Stimulated activated CD8-positive, alpha-beta memory T cell treated with anti-CD3 and anti-CD28 coated beads, Interleukin-12 subunit alpha, Interleukin-12 subunit beta, amount 100 ng/mL, for 1 hour (primary cell): Measurements from ENCODE around the gene PEX6.
"Not testable (repeated sequence)": the region's sequence is repeated elsewhere in the genome, so short reads cannot be mapped to it uniquely, and the experiment has no call there.

Experiments used
- DNase-seq: peaks from one replicate; pipeline ENCODE4 v3.0.0-alpha.2; 2020; ENCODE audit warnings: low read depth

PEX6 gene

DNA sequence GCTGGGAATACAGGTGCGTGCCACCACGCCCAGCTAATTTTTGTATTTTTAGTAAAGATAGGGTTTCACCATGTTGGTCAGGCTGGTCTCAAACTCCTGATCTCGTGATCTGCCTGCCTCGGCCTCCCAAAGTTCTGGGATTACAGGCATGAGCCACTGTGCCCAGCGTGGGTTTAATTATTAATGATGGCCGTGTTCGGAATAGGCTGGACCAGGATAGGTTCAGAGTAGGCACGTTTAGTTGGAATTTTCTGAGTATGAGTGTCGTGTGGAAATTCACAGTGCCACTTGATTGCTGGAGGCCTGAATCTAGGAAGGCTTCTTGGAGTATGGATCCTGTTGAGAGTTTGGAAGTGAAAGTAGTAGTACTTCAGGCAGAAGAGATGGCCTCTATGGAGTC is 19.2 kb upstream of the PEX6 start:
- not testable (repeated sequence) for DNase-seq

DNA sequence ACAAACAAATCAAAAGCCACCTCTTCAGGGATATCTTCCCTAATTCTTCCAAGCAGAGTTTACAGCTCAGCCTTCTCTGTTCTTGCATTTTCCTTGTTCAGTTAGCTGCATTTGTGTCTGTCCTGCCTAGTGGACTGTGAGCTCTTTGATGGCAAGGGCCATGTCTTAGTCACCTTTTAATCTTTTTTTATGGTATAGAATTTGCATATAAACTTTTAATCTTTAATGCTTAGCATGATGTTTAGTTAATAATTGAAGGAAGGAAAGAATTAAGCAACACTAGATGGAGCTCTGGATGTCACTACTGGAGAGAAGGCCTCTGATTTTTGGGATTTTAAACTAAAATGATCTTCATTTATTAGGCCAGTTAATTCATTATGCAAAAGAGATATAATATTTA is 17.5 kb upstream of the PEX6 start:
- no peak for DNase-seq

DNA sequence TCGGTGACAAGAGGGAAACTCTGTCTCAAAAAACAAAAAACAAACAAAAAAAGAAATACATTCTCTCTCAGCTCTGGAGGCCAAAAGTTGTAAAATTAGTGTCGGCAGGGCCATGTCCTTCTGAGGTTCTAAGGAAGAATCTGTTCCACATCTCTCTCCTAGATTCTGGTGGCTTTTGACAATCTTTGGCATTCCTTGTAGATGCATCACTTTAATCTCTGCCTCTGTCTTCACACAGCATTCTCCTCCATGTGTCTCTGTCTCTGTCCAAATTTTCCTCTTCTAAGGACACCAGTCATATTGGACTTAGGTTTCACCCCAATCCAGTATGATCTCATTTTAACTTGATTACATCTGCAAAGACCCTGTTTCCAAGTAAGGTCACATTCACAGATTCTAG is 14.5 kb upstream of the PEX6 start:
- DNase-seq, result no peak

DNA sequence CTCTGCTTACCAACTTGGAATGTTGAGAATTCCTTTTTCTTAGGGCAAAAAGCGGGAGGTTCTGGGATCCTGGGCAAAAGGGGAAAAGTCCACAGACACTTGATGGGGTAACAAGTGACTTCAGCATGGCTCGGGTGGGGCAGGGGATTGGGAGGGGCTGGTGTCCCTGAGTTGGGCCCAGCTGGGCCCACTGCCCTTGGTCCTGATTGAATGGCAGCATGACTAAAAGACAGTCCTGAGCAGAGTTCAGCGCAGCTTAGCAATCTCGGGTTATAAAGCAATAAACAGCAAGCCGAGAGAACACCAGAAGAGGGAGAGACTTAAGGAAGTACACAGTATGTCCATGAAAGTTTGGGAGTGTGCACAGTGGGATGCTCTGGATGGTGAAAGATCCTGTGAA is 10.9 kb upstream of the PEX6 start:
- DNase-seq, result no peak

DNA sequence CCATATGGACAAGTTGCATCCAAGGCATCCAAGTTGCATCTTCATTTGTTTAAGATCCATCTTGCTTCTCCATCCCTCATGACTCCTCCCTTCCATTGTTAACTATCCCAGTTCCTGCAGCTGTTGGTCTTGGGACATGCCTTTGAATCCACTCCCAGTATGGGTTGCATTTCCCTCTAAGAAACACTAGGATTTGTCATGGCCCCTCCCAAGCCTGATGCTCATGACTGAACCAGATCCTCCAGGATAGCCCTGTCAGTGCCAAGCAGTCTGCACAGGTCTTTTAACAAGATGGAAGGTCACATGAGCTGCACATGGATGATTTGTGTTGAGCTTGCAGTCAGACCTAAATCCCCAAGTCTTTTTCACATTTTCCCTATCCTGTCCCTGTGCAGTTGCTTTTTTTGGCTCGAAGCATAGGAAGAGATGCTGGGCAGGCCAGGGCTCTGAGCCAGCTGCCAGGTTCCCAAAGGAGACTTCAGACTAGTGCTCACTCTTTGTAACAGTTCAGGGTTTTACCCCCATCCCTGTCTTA is 9.6 kb upstream of the PEX6 start:
- DNase-seq, result no peak

DNA sequence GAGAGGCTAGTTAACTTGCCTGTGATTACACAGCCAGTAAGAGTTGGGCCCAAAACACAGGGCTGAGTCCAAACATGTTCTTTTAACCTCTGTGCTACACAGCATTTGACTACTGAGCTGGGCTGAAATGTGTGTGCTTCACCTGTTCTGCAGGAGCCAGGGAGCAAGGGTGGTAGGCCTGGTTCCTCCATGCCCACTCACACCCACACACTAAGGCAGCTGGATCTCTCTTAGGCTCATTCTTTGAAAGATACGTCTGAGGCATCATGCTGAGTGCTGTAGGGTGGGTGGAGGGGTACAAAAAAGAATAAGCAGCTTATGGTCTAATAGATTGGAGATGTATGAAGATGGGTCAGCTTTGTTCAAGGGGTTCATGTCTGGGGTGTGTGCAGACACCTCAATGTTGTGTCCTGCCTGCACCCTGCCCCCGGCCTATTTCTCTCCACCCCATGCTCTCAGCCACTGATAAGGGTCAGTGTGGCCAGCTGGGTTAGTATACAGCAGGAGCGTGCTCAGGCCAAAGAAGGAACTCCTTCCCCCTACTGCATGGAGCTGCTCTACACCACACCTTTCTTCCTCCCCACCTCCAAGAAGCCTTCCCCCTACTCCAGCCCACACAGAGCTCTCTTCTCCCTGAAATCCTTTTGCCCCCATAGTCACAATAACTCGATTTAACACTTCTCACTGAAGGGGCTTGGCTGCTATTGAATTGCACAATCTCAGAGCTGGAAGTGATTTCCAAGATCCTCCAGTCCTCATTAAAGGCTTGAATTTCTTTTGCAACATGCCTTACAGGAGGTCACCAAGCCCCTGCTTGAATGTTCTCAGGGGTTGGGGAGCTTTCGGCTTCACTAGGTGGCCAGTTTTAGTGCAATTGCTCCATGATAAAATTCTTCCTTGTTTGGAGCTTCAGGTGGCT is 8.8 kb upstream of the PEX6 start:
- DNase-seq, result no peak

DNA sequence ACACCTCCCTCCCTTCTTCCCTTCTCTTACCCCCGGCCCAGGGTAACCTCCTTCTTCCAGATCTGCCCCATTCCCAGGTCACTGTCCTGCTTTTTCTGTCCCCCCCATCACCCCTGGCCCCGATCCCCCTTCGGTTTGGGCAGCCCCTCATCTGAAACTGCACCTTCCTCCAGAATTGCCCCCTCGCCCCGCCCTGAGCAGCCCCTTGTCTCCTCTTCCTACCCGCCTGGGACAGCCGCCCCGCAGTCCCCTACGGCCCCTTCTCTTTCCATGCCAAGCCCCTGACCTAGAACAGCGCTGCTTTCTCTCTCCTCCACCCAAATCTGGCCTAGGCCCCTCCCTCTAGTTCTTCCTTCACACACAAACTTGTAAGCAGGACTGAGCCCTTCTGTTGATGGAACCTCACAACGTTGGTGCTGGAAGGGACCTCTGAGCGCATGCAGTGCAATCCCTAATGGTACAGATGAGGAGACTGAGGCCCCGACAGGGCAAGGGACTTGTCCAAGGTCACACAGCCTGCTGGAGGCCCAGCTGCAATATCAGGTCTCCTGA is 6.0 kb upstream of the PEX6 start:
- DNase-seq, result no peak

DNA sequence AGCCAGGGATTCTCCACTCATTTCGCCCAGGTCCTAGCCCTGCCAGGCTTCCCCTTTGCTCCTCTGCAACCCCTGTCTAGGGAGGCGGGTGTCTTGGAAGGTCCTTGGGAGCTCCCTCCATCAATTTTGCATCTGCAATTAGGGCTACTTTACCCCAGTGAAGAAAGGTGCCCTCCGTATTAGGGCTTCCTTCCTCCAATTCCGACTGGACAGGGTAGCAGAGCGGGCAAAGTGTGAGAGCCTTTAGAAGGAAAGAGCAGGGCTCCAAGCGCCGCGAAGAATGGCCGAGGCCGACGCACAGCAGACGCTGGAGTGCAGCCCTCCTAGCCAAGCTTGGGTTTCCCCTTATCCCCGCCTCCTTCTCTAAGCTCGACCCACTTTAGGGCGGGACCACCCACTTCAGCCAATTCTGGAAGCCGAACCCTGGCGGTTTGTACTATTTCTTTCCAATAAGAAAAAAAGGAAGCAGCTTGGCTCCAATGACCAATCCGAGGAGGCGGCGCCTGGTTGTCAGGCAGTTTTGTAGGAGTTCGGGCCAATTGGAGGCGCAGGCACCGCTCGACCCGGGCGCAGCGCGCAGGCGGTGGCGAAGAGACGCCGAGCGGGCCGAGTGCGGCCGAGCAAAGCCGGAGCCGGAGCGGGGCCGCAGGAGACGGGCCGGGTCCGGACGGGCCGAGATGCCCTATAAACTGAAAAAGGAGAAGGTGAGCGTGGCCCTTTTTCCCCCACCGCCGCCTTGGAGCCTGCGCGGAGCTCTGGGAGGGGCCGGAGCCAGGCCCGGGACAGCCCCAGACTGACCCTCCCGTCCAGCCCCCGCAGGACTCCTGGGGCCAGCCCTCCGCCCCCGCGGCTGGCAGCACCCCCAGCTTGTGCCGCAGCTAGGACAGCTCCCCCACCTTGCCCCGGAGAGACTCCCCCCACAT is 5.3 kb upstream of the PEX6 start, which contains the start of gene PPP2R5D:
Gene PPP2R5D, plus strand, starts transcription at position 570 of the 923 bp plus-strand sequence. Its CDS starts 108 bp downstream, at position 678.
- DNase-seq, result peak; percentile 95

DNA sequence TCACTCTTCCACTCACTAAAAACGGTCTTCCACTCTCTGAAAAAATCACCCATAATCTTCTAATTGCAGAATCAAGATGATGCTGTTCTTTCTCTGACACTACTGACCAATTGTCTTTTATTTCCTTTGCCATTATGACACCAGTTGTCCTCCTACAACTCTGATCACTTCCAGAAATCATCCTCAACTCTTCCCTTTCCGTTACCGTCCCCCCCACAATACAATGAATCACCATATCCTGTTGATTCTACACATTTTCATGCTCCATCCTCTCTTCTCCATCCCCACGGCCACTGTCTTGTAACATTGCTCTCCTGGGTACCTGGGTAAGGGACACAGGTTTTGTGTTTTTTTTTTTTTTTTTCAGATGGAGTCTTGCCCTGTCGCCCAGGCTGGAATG is 2.9 kb upstream of the PEX6 start:
- no peak for DNase-seq

DNA sequence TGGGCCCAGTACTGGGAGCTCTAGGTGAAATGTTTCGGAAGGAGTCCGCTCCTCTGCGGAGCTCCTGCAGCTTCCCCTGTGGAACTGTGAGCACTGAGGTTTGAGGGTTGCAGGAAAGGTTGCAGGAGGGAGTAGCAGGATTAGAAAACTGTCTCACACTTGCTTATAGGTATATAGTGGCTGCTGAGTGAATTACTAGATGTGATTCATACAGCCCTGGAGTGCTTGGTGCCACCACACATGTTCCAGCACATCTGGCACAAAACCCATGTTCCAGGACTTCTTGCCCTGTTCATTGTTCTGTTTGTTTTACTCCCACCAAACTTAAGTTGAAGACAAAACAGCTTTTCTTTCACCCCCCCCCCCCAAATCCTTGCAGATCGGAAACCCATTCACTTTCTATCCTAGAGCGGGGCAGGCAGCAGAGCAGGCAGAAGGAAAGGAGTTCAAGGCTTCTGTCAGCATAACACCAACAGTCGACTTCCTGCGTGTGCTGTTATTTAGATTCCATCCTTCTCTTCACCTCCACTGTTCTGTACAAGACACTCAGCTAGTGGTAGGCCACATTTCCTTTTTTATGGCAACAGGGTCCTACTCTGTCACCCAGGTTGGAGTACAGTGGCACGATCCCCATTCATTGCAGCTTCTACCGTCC is 669 bp upstream of the PEX6 start:
- no peak for DNase-seq

DNA sequence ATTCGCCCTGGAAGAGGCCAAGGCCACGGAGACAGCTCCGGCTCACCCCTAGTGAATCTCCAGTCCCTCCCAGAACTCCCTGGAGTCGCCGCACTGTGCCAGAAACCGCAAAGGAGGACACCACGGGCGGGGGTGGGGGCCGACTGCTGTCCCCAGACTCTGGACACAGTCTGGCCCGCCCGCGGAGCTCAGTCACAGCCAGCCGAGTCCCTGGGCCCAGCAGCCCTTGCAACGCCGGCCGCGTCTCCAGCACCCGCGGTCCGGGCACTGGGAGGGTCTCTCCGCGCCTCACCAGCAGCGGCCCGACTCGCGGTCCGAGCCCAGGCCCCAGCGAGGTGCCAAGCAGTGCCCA is 518 bp downstream of the PEX6 start:
- no peak for DNase-seq

DNA sequence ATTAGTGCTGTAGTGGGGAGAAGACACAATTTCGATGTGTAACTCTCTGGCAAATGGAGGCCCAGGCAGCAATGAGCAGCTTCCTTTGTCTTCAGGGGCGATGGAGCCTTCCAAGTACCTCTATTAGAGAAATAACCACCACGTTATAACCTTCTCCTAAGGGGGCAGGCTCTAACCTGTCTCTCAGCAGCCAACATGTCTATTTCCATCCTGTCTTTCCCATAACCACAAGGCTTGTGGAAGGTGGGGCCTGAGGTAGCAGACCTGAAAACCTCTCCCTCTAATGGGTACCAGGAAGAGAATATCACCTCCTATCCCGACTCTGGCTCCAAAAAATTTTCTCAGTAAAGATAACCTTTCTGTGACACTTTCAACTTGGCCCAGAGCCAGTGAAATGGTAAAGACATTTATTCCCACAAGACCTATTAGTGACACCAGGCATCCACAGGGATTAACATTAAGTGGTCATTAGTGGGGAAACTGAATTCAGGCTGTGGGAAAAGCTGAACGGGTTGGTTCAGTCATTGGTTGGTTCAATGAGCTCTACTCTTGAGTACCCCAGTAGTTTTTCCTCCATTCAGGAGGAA is 4.0 kb downstream of the PEX6 start:
- no peak for DNase-seq

DNA sequence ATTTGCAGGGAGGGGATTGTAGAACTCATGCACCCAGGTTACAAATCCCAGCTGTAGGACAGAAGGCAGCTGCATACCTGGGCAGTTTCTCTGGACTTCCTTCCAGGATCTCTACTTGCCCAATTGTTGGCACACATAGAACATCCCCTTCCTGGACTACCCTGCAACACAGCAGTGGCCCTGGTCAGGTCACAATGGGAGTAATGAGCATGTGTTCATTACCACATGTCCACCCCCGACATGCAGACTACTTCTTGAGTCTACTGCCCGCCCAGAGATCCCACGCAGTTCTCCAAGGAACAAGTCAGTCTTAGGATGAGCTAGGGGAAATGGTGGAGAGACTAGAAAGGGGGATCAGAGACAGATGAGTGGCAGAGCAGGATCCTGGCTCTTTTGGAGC is 5.1 kb downstream of the PEX6 start:
- DNase-seq, result no peak

DNA sequence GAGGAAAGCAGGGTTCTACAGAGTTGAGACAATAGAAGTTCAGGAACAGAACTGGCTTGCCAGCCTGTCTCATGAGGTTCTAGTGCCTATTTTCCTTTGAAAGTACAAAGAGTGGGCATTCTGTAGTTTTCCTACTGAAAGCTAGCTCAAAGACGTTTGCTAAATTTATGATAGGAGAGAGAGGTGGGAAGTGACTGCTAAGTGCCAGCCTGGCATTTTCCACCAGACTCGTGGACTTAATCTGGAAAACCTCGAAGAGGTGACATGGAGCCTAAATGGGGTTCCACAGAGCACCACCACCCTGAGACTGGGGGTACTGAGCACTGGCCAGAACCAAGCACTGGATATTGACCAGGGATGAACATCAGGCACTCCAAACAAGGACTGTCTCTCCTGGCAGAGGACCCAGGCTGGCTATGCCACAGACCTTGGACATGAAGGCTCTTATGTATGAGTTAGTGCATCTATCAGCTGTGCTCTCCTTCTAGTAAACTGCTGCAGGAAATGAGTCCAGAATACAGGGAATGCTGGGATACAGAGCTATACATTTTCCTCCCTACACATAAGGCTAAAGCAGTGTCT is 7.1 kb downstream of the PEX6 start:
- DNase-seq, result no peak

DNA sequence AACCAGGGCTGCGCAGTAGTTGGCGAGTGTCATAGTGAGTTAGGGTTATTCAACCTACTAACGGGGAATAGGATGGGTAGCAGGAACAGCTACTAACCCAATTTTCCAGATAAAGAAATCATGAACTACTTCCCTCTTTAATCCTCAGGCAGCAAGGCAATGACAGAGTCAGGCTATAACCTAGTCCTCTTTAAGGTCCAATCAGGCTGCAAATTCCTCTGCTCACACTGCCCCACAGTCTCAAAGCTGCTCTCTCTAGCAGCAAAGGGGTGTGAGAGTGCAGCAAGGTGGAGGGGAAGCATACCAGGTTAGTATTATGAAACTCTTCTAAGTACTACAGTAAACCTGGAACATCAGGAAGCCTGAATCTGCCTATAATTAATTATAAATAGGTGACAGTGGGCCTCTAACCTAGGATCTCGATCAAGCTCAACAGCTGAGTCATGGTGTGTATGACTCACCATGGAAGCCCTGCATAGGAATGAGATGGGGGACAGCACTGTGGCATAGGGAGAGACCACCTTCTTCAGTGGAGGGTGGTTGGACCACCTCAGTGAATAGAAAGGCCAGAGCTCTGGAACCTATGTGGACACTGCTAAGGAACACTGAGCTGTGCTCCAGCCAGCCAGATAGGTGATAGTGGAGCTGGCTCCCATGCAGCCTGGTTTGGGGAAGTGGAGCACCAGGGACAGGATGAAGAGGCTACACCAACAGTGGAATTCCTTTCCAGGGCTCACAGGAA is 7.9 kb downstream of the PEX6 start:
- no peak for DNase-seq

DNA sequence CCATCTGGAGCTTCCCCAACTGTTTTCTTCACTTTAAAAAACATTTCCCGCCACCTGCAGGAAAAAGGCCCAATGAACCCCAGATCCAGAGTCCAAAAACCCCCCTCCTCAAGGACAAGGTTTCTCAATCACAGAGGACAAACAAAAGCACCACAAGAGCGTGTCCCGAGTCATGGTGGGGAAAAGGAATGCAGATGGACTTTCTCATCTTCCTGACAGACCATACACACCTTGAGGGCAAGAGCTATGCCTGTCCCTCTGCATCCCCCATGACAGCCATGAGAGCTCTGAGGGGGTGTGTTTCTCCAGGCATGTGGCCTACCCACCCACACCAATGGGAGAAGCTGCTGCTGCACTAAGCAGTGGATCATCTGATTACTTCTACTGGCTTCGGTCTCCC is 9.0 kb downstream of the PEX6 start:
- no peak for DNase-seq

DNA sequence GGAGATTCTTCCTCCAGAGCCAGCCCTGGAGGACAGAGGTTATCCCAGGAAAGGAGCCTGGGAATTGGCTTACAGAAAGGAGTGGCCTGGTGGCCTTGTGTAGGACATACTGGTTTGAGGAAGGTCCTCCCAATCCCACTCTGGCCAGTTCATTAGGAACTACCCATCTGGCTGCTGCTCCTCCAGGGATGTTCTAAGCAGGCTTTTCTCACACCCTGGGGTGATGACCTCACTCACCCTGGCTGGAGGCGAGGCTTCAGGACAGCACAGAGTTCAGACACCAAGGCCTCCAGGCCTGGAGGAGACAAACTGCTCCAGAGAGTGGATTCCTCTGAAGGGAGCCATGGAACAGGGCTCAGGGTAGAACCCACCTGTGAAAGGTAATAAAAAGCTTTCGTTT is 9.6 kb downstream of the PEX6 start:
- no peak for DNase-seq

DNA sequence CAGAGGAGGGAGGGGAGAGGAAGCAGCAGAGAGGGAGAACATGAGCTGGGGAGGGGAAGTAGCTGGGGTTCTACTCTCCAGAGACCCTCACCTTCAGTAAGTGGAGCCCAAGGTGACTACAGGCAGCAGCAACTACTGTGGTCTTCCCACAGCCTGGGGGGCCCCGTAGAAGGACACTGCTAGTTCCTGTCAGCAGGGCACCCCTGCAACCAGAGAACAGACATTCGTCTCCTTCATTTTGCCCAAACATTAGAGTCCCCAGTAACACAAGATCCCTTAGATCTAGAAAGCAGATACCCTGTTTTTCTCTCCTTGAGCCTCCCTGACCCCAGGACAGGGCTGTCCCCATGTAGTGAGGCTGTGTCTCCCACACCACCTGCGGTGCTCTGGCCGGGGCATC is 10.2 kb downstream of the PEX6 start:
- no peak for DNase-seq

DNA sequence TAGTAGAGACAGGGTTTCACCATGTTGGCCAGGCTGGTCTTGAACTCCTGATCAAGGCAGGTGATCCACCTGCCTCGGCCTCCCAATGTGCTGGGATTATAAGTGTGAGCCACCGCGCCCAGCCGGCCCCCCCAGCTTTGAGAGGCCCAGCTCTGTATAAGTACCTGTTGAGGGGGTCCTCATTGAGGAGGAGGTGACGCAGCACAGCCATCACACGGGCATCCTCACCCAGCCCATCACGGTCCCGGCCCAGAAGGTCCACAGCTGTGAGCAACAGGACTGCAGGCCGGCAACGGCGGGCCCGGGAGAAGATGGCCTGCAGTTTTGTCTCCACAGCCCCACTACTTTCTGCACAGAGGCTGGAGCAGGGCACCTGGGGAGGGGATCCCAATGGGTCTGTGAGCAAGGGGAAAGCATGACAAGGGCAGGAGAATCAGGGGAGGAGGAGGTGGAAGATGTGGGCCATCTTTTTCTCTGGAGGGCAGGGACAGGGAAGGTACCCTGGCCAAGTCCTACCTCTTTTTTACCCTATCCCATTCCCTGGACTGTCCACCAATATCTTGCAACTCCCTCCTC is 10.8 kb downstream of the PEX6 start:
- DNase-seq, result no peak

DNA sequence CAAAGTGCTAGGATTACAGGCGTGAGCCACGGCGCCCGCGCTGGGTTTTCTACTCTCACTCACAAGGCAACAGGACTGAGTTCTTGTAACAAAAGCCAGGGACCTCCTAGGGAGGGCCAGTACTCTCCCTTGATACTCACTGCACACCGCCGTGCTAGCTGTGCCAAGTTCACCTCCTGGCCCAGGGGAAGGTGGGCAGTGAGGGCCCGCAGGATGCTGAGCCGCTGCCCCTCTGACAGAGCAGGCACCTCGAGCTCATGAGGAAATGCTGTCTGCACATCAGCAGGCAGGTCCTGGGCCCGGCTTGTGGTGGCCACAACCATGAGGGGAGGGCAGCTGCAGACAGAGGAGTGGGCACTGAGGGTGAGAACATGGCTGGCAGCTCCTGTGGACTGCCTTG is 11.8 kb downstream of the PEX6 start:
- DNase-seq, result no peak
